OCI-LY7 (cell line): ENCODE measurements around the gene AGBL4. TPM values are rescaled to one million over a fixed set of nuclear protein-coding genes. Genes with fewer than 3 reads are reported as not detected.

ENCODE experiments used
- BruUV-seq: library from RNA; stranded (reverse); fragments of 400-500 nt; replicated peaks from 2 replicates; lab custom pipeline; 2021; lab: Mats Ljungman, UMichigan
- CTCF ChIA-PET: fragments of 300-600 bp; sonication (Branson Sonifier 250); formaldehyde crosslinking; loops from one replicate; lab custom pipeline; 2022; ENCODE audit warnings: antibody characterized with exemption; ENCODE audit not compliant: unreplicated experiment; lab: Charles Lee
- POLR2A ChIA-PET: fragments of 300-600 bp; sonication (Branson Sonifier 250); formaldehyde crosslinking; loops from one replicate; lab custom pipeline; 2022; ENCODE audit warnings: antibody characterized with exemption; lab: Charles Lee
- DNase-seq: peaks from one replicate; pipeline ENCODE4 v3.0.0-alpha.2; 2015; ENCODE audit warnings: low spot score
- H2AFZ ChIP-seq: fragments of 200-600 bp; sonication (generic), shearing (Covaris generic); 2 replicates; pipeline ENCODE4 v1.6.1; 2014; ENCODE audit warnings: mild to moderate bottlenecking, antibody characterized with exemption, low read length, moderate library complexity
- H3K27ac ChIP-seq: fragments of 200-600 bp; sonication (generic); 2 replicates; pipeline ENCODE4 v1.5.1; 2014; ENCODE audit warnings: mixed run types, low read depth, mild to moderate bottlenecking, moderate library complexity, low read length, inconsistent platforms; ENCODE audit not compliant: poor library complexity, severe bottlenecking
- H3K36me3 ChIP-seq: fragments of 200-600 bp; sonication (generic); 2 replicates; pipeline ENCODE4 v1.6.1; 2014; ENCODE audit warnings: mild to moderate bottlenecking, antibody characterized with exemption, low read length, moderate library complexity, mixed read lengths; ENCODE audit not compliant: insufficient read depth
- H3K4me1 ChIP-seq: fragments of 200-600 bp; sonication (generic); 2 replicates; pipeline ENCODE4 v1.5.1; 2014; ENCODE audit warnings: mild to moderate bottlenecking, low read length; ENCODE audit not compliant: insufficient read depth, poor library complexity, severe bottlenecking
- H3K4me2 ChIP-seq: fragments of 200-600 bp; sonication (generic); 2 replicates; pipeline ENCODE4 v1.6.1; 2014; ENCODE audit warnings: mild to moderate bottlenecking, low read length
- H3K4me3 ChIP-seq: fragments of 200-600 bp; sonication (generic); 2 replicates; pipeline ENCODE4 v1.5.1; 2014; ENCODE audit warnings: mild to moderate bottlenecking, low read depth, low read length; ENCODE audit not compliant: poor library complexity, severe bottlenecking
- H3K79me2 ChIP-seq: fragments of 200-600 bp; sonication (generic); 2 replicates; pipeline ENCODE4 v1.6.1; 2016; ENCODE audit warnings: low read depth, mild to moderate bottlenecking, low read length, moderate library complexity, mixed read lengths; ENCODE audit not compliant: insufficient read depth
- H3K9me2 ChIP-seq: fragments of 200-600 bp; sonication (generic); 2 replicates; pipeline ENCODE4 v1.6.1; 2016; ENCODE audit warnings: mild to moderate bottlenecking, low read length, mixed read lengths; ENCODE audit not compliant: insufficient read depth
- H3K9me3 ChIP-seq: fragments of 200-600 bp; sonication (generic); 2 replicates; pipeline ENCODE4 v1.6.1; 2014; ENCODE audit warnings: mild to moderate bottlenecking, mixed run types, low read length, mixed read lengths
- H4K20me1 ChIP-seq: fragments of 200-600 bp; sonication (generic); 2 replicates; pipeline ENCODE4 v1.6.1; 2014; ENCODE audit warnings: mild to moderate bottlenecking, antibody characterized with exemption, low read length, moderate library complexity, mixed read lengths; ENCODE audit not compliant: insufficient read depth
- CTCF ChIP-seq: fragments of 200-600 bp; sonication (generic); conservative IDR thresholded peaks from 2 replicates; pipeline ENCODE4 v1.5.1; 2014; ENCODE audit warnings: mild to moderate bottlenecking, antibody characterized with exemption, low read length, moderate library complexity, mixed read lengths
- EZH2phosphoT487 ChIP-seq: fragments of 200-600 bp; sonication (generic); IDR thresholded peaks from 2 replicates; pipeline ENCODE4 v1.6.1; 2018; ENCODE audit warnings: low read depth, borderline replicate concordance, mild to moderate bottlenecking, mixed run types, antibody characterized with exemption, low read length, moderate library complexity, mixed read lengths
- intact Hi-C: fragments of 100-400 bp; cut with micrococcal nuclease; formaldehyde crosslinking; loops from one replicate; pipeline ENCODE4 v1.10.0; 2022; ENCODE audit not compliant: unreplicated experiment
- total RNA-seq, 2 experiments: library from RNA; depleted of rRNA in 1 of 2; stranded (reverse); fragments of >200 nt in 1 of 2; shearing (Covaris generic) in 1 of 2; gene quantifications; 2 replicates each; pipeline ENCODE4 v1.2.3, GENCODE V29; 2014 to 2022

AGBL4 gene
- total RNA-seq, 2 experiments from 2014 or later = not detected

- Histone ChIP-seq H3K36me3 (no peaks in the 10 kb centered on the region), H3K4me3 (no peak overlapping the region), H2AFZ (no peak overlapping the region), H3K9me3 (no peaks in the 10 kb centered on the region), H3K4me2 (no peak overlapping the region), H3K79me2 (no peaks in the 10 kb centered on the region), H3K9me2 (no peaks in the 10 kb centered on the region), H4K20me1 (no peaks in the 10 kb centered on the region), H3K27ac (no peak overlapping the region), H3K4me1 (no peaks in the 10 kb centered on the region)
- ChIA-PET CTCF (interaction anchor here (1.1 to 1.7 kb wide), 2 partner anchors 136 to 140 kb away, joined by 6 to 9 read pairs; no protein-coding TSS in a partner anchor), POLR2A (interaction anchor here (0.6 to 0.9 kb wide), 2 partner anchors 20 to 138 kb away, joined by 3 read pairs; no protein-coding TSS in a partner anchor)
- no TSS peak for BruUV-seq
- intact Hi-C loops = loop anchor here (2.0 kb wide), 1 partner anchor 139 kb away; no protein-coding TSS in a partner anchor
- DNase-seq = peak; percentile 75
- TF ChIP-seq EZH2phosphoT487 (no peak), CTCF (peak; percentile 85)
Observed at GRCh38 chr1:48677306-48678287, 1346.2 kb downstream of the AGBL4 start.

DNA sequence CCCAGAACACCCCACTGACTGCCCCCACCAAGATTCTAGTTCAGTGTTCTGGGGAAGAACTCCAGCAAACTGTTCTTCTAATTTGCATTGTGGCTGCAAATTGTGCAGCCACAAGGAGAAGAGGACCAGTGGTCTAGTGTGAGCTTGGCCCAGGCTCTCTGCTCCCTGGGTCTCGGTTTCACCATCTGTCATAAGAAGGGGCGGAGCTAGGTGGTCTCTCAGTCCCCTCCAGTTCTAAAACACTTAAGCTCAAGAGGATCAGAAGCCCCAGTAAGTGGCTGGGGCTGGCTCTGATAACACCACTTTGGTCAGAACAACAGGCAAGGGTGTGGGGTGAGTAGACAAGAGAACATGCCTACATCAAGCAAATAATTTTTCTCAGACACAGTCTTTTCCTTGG, 1346.9 kb downstream of the AGBL4 start:
- H3K36me3 ChIP-seq = no peaks in the 10 kb centered on the region
- intact Hi-C loops = loop anchor here (2.0 kb wide), 1 partner anchor 140 kb away; no protein-coding TSS in a partner anchor
- DNase-seq = no peak
- H2AFZ ChIP-seq = no peak overlapping the region
- BruUV-seq = no TSS peak
- H3K4me1 ChIP-seq = no peaks in the 10 kb centered on the region
- no peak overlapping the region for H3K27ac ChIP-seq
- no peak overlapping the region for H3K4me2 ChIP-seq
- POLR2A ChIA-PET = interaction anchor here (0.6 to 0.9 kb wide), 2 partner anchors 21 to 139 kb away, joined by 3 read pairs; no protein-coding TSS in a partner anchor
- H4K20me1 ChIP-seq = no peaks in the 10 kb centered on the region
- TF ChIP-seq CTCF (no peak), EZH2phosphoT487 (no peak)
- no peak overlapping the region for H3K4me3 ChIP-seq
- H3K79me2 ChIP-seq = no peaks in the 10 kb centered on the region
- H3K9me2 ChIP-seq = no peaks in the 10 kb centered on the region
- CTCF ChIA-PET = interaction anchor here (1.7 kb wide), 1 partner anchor 141 kb away, joined by 9 read pairs; no protein-coding TSS in a partner anchor
- H3K9me3 ChIP-seq = no peaks in the 10 kb centered on the region
